K562 (cell line): ENCODE data around the gene ZNF236. TPM values are rescaled to one million over a fixed set of nuclear protein-coding genes. Genes with fewer than 3 reads are reported as not detected.

Experiments used
- ATAC-seq: fragments of 200-7000 bp; cut with Tn5 transposase; 3 replicates; pipeline ENCODE4 v1.9.1; 2020; ENCODE audit warnings: moderate library complexity
- BruUV-seq: library from RNA; stranded (reverse); fragments of 400-500 nt; replicated peaks from 2 replicates; lab custom pipeline; 2021; lab: Mats Ljungman, UMichigan
- CTCF ChIA-PET: fragments of 300-600 bp; formaldehyde crosslinking; extraction: SDS; loops from one replicate; lab custom pipeline; 2021; ENCODE audit warnings: low intra/inter-chr PET ratio; lab: Yijun Ruan, JAX
- POLR2A ChIA-PET: fragments of 300-600, 350-650 bp; sonication (Branson Sonifier 250); formaldehyde crosslinking; extraction: SDS; loops from one replicate; lab custom pipeline; 2021; ENCODE audit warnings: antibody characterized with exemption, inconsistent platforms; lab: Yijun Ruan, JAX
- DNase-seq, 4 experiments: peaks; one replicate each; pipeline versions ENCODE4 v3.0.0 to v3.0.0-alpha.2; 2011 to 2018; ENCODE audit warnings: low spot score in 3 of 4, mixed read lengths in 3 of 4; ENCODE audit errors: extremely low read depth in 1 of 4
- FAIRE-seq: peaks from 2 replicates; lab custom pipeline; 2011; peaks lifted over from hg19 to GRCh38; lab: Jason Lieb, UNC
- H2AFZ ChIP-seq: 2 replicates; pipeline ENCODE4 v1.6.0; 2011; ENCODE audit warnings: low read depth, low read length, control low read depth, inconsistent platforms
- H3K27ac ChIP-seq: fragments of 200-600 bp; 3 replicates; pipeline ENCODE4 v1.8.0; 2011; ENCODE audit warnings: low read depth, mild to moderate bottlenecking, control low read depth, inconsistent platforms, low read length, moderate library complexity, mixed read lengths; ENCODE audit errors: extremely low read depth
- H3K27me3 ChIP-seq, 2 experiments: fragments of 300-600 bp in 1 of 2; 2 replicates in 1 of 2; 3 replicates in 1 of 2; pipeline versions ENCODE4 v1.6.0 to v1.8.0; 2011; ENCODE audit warnings: inconsistent platforms in 2 of 2, low read length in 2 of 2, mild to moderate bottlenecking in 1 of 2, mixed read lengths in 1 of 2, moderate library complexity in 1 of 2; ENCODE audit not compliant: control insufficient read depth in 2 of 2, insufficient read depth in 2 of 2
- H3K36me3 ChIP-seq: fragments of 300-600 bp; 3 replicates; pipeline ENCODE4 v1.8.0; 2011; ENCODE audit warnings: mild to moderate bottlenecking, low read length, inconsistent platforms; ENCODE audit not compliant: control insufficient read depth, insufficient read depth
- H3K4me1 ChIP-seq, 2 experiments: fragments of 200-600 bp in 1 of 2; replicated peaks in 1 of 2; 2 replicates in 1 of 2; 3 replicates in 1 of 2; pipeline versions ENCODE4 v1.5.1 to v1.8.0; 2011; ENCODE audit warnings: inconsistent platforms in 2 of 2, low read length in 2 of 2, mild to moderate bottlenecking in 1 of 2, mixed read lengths in 1 of 2, moderate library complexity in 1 of 2; ENCODE audit not compliant: control insufficient read depth in 2 of 2, insufficient read depth in 2 of 2
- H3K4me2 ChIP-seq: 2 replicates; pipeline ENCODE4 v1.6.1; 2011; ENCODE audit warnings: low read length, control low read depth, inconsistent platforms, mixed read lengths; ENCODE audit not compliant: insufficient read depth
- H3K4me3 ChIP-seq: fragments of 200-600 bp; sonication (generic), shearing (Covaris generic); 2 replicates; pipeline ENCODE4 v1.5.1; 2016; ENCODE audit warnings: control low read depth, inconsistent platforms
- H3K79me2 ChIP-seq: fragments of 200-600 bp; 3 replicates; pipeline ENCODE4 v1.8.0; 2011; ENCODE audit warnings: low read length, inconsistent platforms; ENCODE audit not compliant: control insufficient read depth, insufficient read depth
- H3K9ac ChIP-seq, 2 experiments: 2 replicates each; pipeline versions ENCODE4 v1.6.0 to v1.6.1; 2011; ENCODE audit warnings: low read depth in 2 of 2, low read length in 2 of 2, control low read depth in 1 of 2, inconsistent platforms in 1 of 2, mild to moderate bottlenecking in 1 of 2, mixed read lengths in 1 of 2; ENCODE audit not compliant: insufficient read depth in 1 of 2
- H3K9me1 ChIP-seq: one replicate; pipeline ENCODE4 v1.6.0; 2011; ENCODE audit warnings: inconsistent platforms, mild to moderate bottlenecking, low read length, moderate library complexity; ENCODE audit not compliant: control insufficient read depth, insufficient read depth
- H3K9me3 ChIP-seq: replicated peaks from 2 replicates; pipeline ENCODE4 v1.5.1; 2011; ENCODE audit warnings: low read depth, low read length, inconsistent platforms; ENCODE audit not compliant: control insufficient read depth, insufficient read depth
- H4K20me1 ChIP-seq: replicated peaks from 2 replicates; pipeline ENCODE4 v1.6.1; 2011; ENCODE audit warnings: low read length, inconsistent platforms, mixed read lengths; ENCODE audit not compliant: control insufficient read depth, insufficient read depth
- ARID4B ChIP-seq: sonication (generic); formaldehyde crosslinking; IDR thresholded peaks from 2 replicates; pipeline ENCODE4 v1.8.0; 2022; ENCODE audit warnings: mild to moderate bottlenecking, missing genetic modification reagents
- E2F6 ChIP-seq, 2 experiments: IDR thresholded peaks; 2 replicates each; pipeline ENCODE4 v1.6.1; 2011; ENCODE audit warnings: borderline replicate concordance in 1 of 2, control low read depth in 1 of 2, low read depth in 1 of 2, low read length in 1 of 2, mild to moderate bottlenecking in 1 of 2, mixed read lengths in 1 of 2, moderate library complexity in 1 of 2; ENCODE audit not compliant: insufficient read depth in 1 of 2, insufficient read length in 1 of 2, poor library complexity in 1 of 2, severe bottlenecking in 1 of 2; ENCODE audit errors: extremely low read depth in 1 of 2
- FIP1L1 ChIP-seq: fragments of 200-400 bp; formaldehyde crosslinking; IDR thresholded peaks from 2 replicates; pipeline ENCODE4 v1.6.1; 2018; ENCODE audit warnings: mild to moderate bottlenecking, low read depth, low read length; ENCODE audit not compliant: poor library complexity, severe bottlenecking
- FOXA3 ChIP-seq, 2 experiments: fragments of 450-650 bp in 1 of 2; sonication (generic) in 1 of 2; formaldehyde crosslinking; IDR thresholded peaks in 1 of 2; conservative IDR thresholded peaks in 1 of 2; 2 replicates each; pipeline versions ENCODE4 v1.4.0 to v1.8.0; 2020 to 2022; ENCODE audit warnings: mild to moderate bottlenecking in 2 of 2, missing genetic modification reagents in 1 of 2
- GABPA ChIP-seq: fragments of 200-800 bp; sonication (Bioruptor generic); conservative IDR thresholded peaks from 2 replicates; pipeline ENCODE4 v1.6.1; 2016; ENCODE audit warnings: low read depth, missing genetic modification characterization, missing compliant biosample characterization
- MECOM ChIP-seq: fragments of 250-450 bp; sonication (Bioruptor Pico); IDR thresholded peaks from 2 replicates; pipeline ENCODE4 v1.8.0; 2022; ENCODE audit warnings: inconsistent platforms
- NR4A1 ChIP-seq, 2 experiments: fragments of 250-450 bp in 1 of 2; fragments of 450-650 bp in 1 of 2; sonication (Bioruptor Pico) in 1 of 2; IDR thresholded peaks; 2 replicates each; pipeline versions ENCODE4 v1.4.0 to v1.6.1; 2016 to 2020; ENCODE audit warnings: mild to moderate bottlenecking in 2 of 2, missing compliant biosample characterization in 1 of 2, missing genetic modification characterization in 1 of 2, moderate library complexity in 1 of 2
- SMAD3 ChIP-seq: fragments of 450-650 bp; formaldehyde crosslinking; conservative IDR thresholded peaks from 2 replicates; pipeline ENCODE4 v1.4.0; 2020; ENCODE audit warnings: mild to moderate bottlenecking
- SRSF3 ChIP-seq: fragments of 200-400 bp; formaldehyde crosslinking; IDR thresholded peaks from 2 replicates; pipeline ENCODE4 v1.6.1; 2016; ENCODE audit warnings: mild to moderate bottlenecking, low read length, moderate library complexity; ENCODE audit not compliant: insufficient read depth
- USF1 ChIP-seq: sonication (generic); formaldehyde crosslinking; IDR thresholded peaks from 2 replicates; pipeline ENCODE4 v1.9.0; 2022; ENCODE audit warnings: mild to moderate bottlenecking, missing genetic modification reagents
- ZBTB17 ChIP-seq: fragments of 450-650 bp; formaldehyde crosslinking; IDR thresholded peaks from 2 replicates; pipeline ENCODE4 v1.4.0; 2020; ENCODE audit warnings: mild to moderate bottlenecking
- ZNF165 ChIP-seq: fragments of 250-450 bp; sonication (Bioruptor Pico); IDR thresholded peaks from 2 replicates; pipeline ENCODE4 v1.4.0; 2020; ENCODE audit warnings: borderline replicate concordance
- ZNF184 ChIP-seq: sonication (generic); formaldehyde crosslinking; IDR thresholded peaks from 2 replicates; pipeline ENCODE4 v1.5.0; 2020; ENCODE audit warnings: missing genetic modification reagents
- ZNF668 ChIP-seq: fragments of 250-450 bp; sonication (Bioruptor Pico); IDR thresholded peaks from 2 replicates; pipeline ENCODE4 v1.8.0; 2022; ENCODE audit warnings: mild to moderate bottlenecking, inconsistent platforms
- WGBS: fragments of 100-300 bp; shearing (Covaris generic); methylation state at CpG from one replicate; pipeline ENCODE4 v1.1.6; 2016; ENCODE audit warnings: low coverage, mixed read lengths; ENCODE audit not compliant: insufficient coverage; ENCODE audit errors: missing lambda C conversion rate; 5-methylcytosine and 5-hydroxymethylcytosine counted together
- in situ Hi-C: fragments of 300-500 bp; cut with MboI; formaldehyde crosslinking; loops from 4 replicates; pipeline ENCODE4 v1.15.0; 2018; ENCODE audit warnings: inconsistent platforms, mixed read lengths
- intact Hi-C: fragments of 100-400 bp; cut with micrococcal nuclease; formaldehyde crosslinking; loops from 2 replicates; pipeline ENCODE4 v1.14.2; 2022
- polyA plus RNA-seq, 8 experiments: library from polyadenylated mRNA; depleted of rRNA in 4 of 8; stranded (reverse) in 5 of 8; unstranded in 3 of 8; fragments of >200 nt; fragmentation: Nextera tagmentation in 2 of 8; fragmentation: Illumina TruSeq in 1 of 8; extraction: Ambion mirVana in 2 of 8; extraction: Trizol in 1 of 8; gene quantifications; 2 replicates each; pipeline versions ENCODE4 v1.2.1 to v1.2.3, GENCODE V29; 2011 to 2014; ENCODE audit warnings: inconsistent platforms in 1 of 8, missing spikeins in 1 of 8
- total RNA-seq, 7 experiments: library from RNA; depleted of rRNA in 6 of 7; stranded (reverse); fragments of >200 nt in 6 of 7; fragmentation: Illumina TruSeq in 2 of 7; extraction: Trizol in 2 of 7; gene quantifications; 2 replicates each; pipeline versions ENCODE4 v1.2.1 to v1.2.3, GENCODE V29; 2011 to 2021; ENCODE audit warnings: low replicate concordance in 1 of 7

The ZNF236 gene
- total and polyA plus RNA-seq, 9 of the 15 experiments (the other 6 are each of a cell fraction or from before 2014, with no cell fraction given) = 0.35 to 8.7 (median 3.4) TPM

- no peak overlapping the region for H3K27ac ChIP-seq
- TF ChIP-seq ZNF165 (CRISPR knock-in tag) (no peak), FIP1L1 (no peak), NR4A1 (CRISPR knock-in tag; IDR thresholded peaks at IDR 0.05) (no peak), NR4A1 (tag; IDR thresholded peaks at IDR 0.05) (no peak), ARID4B (CRISPR knock-in tag) (no peak), USF1 (CRISPR knock-in tag) (no peak), ZBTB17 (no peak), E2F6 (IDR thresholded peaks at IDR 0.05; ENCODE audit: borderline replicate concordance in 1 of 2, extremely low read depth in 1 of 2, insufficient read depth in 1 of 2, insufficient read length in 1 of 2, low read depth in 1 of 2, low read length in 1 of 2, poor library complexity in 1 of 2, severe bottlenecking in 1 of 2) (no peak), SRSF3 (no peak), ZNF668 (no peak), SMAD3 (CRISPR knock-in tag) (no peak), GABPA (no peak), MECOM (no peak), FOXA3 (CRISPR knock-in tag; conservative IDR thresholded peaks at IDR 0.05 in 1 of 2, IDR thresholded peaks at IDR 0.05 in 1 of 2) (no peak), ZNF184 (CRISPR knock-in tag) (no peak)
Observed at GRCh38 chr18:76817888-76818611, 4.3 kb upstream of the ZNF236 start.

More at GRCh38 chr18:76817888-76818611, 4.3 kb upstream of the ZNF236 start:
- Histone ChIP-seq H3K27me3 (no peaks in the 10 kb centered on the region), H3K4me1 (peaks cover 0 to 9% of the 10 kb centered on the region in 2 experiments; a peak in 3 of 5 replicates), H3K4me2 (no peak overlapping the region), H3K4me3 (no peak overlapping the region), H3K9ac (no peak overlapping the region), H4K20me1 (no peaks in the 10 kb centered on the region), H3K36me3 (no peaks in the 10 kb centered on the region), H3K79me2 (peaks cover 34% of the 10 kb centered on the region), H2AFZ (no peak overlapping the region), H3K9me3 (no peaks in the 10 kb centered on the region), H3K9me1 (no peaks in the 10 kb centered on the region)
- 96% methylated on average over 9 of the region's 17 CpGs for WGBS
- ChIA-PET POLR2A (no interaction called here), CTCF (no interaction called here)
- FAIRE-seq (no peak), DNase-seq (no peak), ATAC-seq (no peak)
- BruUV-seq = no TSS peak
- in situ Hi-C loops (no loop called here), intact Hi-C loops (no loop called here)
